HEK293 (cell line): ENCODE results near the gene ANXA2.

ENCODE experiments used
- CTCF ChIA-PET: fragments of 350-600 bp; formaldehyde crosslinking; extraction: SDS; loops from one replicate; lab custom pipeline; 2021; ENCODE audit warnings: antibody characterized with exemption; lab: Yijun Ruan, JAX
- POLR2A ChIA-PET: fragments of 300-600 bp; formaldehyde crosslinking; extraction: SDS; loops from one replicate; lab custom pipeline; 2020; ENCODE audit warnings: antibody characterized with exemption, inconsistent platforms; lab: Yijun Ruan, JAX
- H3K27ac ChIP-seq: fragments of 200-500 bp; sonication (Bioruptor generic); 2 replicates; pipeline ENCODE4 v1.5.1; 2014; ENCODE audit warnings: low read depth, low read length, control low read depth, inconsistent platforms; ENCODE audit errors: extremely low read depth
- H3K36me3 ChIP-seq, 2 experiments: fragments of 200-500 bp in 1 of 2; sonication (Bioruptor generic) in 1 of 2; 1 replicate in 1 of 2; 2 replicates in 1 of 2; pipeline ENCODE4 v1.5.1; 2014 to 2017; ENCODE audit warnings: inconsistent platforms in 2 of 2, low read length in 2 of 2; ENCODE audit not compliant: control insufficient read depth in 2 of 2, insufficient read depth in 1 of 2
- H3K4me1 ChIP-seq: fragments of 200-500 bp; sonication (Bioruptor generic); 2 replicates; pipeline ENCODE4 v1.5.1; 2014; ENCODE audit warnings: mild to moderate bottlenecking, low read length, inconsistent platforms; ENCODE audit not compliant: control insufficient read depth, insufficient read depth
- H3K4me3 ChIP-seq: 2 replicates; pipeline ENCODE4 v1.5.1; 2011; ENCODE audit warnings: low read depth, mild to moderate bottlenecking, control low read depth, low read length, moderate library complexity
- H3K9me3 ChIP-seq: fragments of 200-500 bp; sonication (Bioruptor generic); 2 replicates; pipeline ENCODE4 v1.5.1; 2014; ENCODE audit warnings: low read depth, low read length, inconsistent platforms; ENCODE audit not compliant: control insufficient read depth, insufficient read depth
- BCL6B ChIP-seq: fragments of 450-650 bp; formaldehyde crosslinking; IDR thresholded peaks from 2 replicates; pipeline ENCODE4 v1.5.1; 2017; ENCODE audit warnings: missing biosample characterization, missing genetic modification characterization
- GFI1B ChIP-seq: fragments of 450-650 bp; formaldehyde crosslinking; IDR thresholded peaks from 2 replicates; pipeline ENCODE4 v1.5.1; 2016; ENCODE audit warnings: missing biosample characterization, missing genetic modification characterization
- HOXC10 ChIP-seq: sonication (generic); formaldehyde crosslinking; IDR thresholded peaks from 2 replicates; pipeline ENCODE4 v1.8.1; 2023; ENCODE audit warnings: mild to moderate bottlenecking, missing genetic modification reagents
- KLF7 ChIP-seq: fragments of 450-650 bp; formaldehyde crosslinking; IDR thresholded peaks from 2 replicates; pipeline ENCODE4 v1.5.1; 2016; ENCODE audit warnings: missing biosample characterization, missing genetic modification characterization, borderline replicate concordance
- MYNN ChIP-seq: fragments of 450-650 bp; formaldehyde crosslinking; IDR thresholded peaks from 2 replicates; pipeline ENCODE4 v1.5.1; 2016; ENCODE audit warnings: missing biosample characterization, missing genetic modification characterization, borderline replicate concordance
- RBAK ChIP-seq: fragments of 450-650 bp; formaldehyde crosslinking; IDR thresholded peaks from 2 replicates; pipeline ENCODE4 v1.5.1; 2016; ENCODE audit warnings: missing biosample characterization, missing genetic modification characterization
- ZBTB20 ChIP-seq: fragments of 450-650 bp; formaldehyde crosslinking; IDR thresholded peaks from 2 replicates; pipeline ENCODE4 v1.5.1; 2016; ENCODE audit warnings: missing biosample characterization, missing genetic modification characterization
- ZEB2 ChIP-seq: fragments of 450-650 bp; formaldehyde crosslinking; IDR thresholded peaks from 2 replicates; pipeline ENCODE4 v1.5.1; 2016; ENCODE audit warnings: missing biosample characterization, missing genetic modification characterization
- ZNF138 ChIP-seq: fragments of 450-650 bp; formaldehyde crosslinking; IDR thresholded peaks from 2 replicates; pipeline ENCODE4 v1.5.1; 2016; ENCODE audit warnings: missing biosample characterization, missing genetic modification characterization, borderline replicate concordance
- ZNF140 ChIP-seq: fragments of 450-650 bp; formaldehyde crosslinking; IDR thresholded peaks from 2 replicates; pipeline ENCODE4 v1.5.1; 2016; ENCODE audit warnings: missing biosample characterization, missing genetic modification characterization
- ZNF146 ChIP-seq: fragments of 450-650 bp; formaldehyde crosslinking; IDR thresholded peaks from 2 replicates; pipeline ENCODE4 v1.5.1; 2016; ENCODE audit warnings: missing biosample characterization, missing genetic modification characterization
- ZNF184 ChIP-seq: fragments of 450-650 bp; IDR thresholded peaks from 2 replicates; pipeline ENCODE4 v1.5.1; 2018; ENCODE audit warnings: missing biosample characterization, mild to moderate bottlenecking, missing genetic modification characterization
- ZNF211 ChIP-seq: fragments of 450-650 bp; formaldehyde crosslinking; IDR thresholded peaks from 2 replicates; pipeline ENCODE4 v1.5.1; 2016; ENCODE audit warnings: low read depth, missing biosample characterization, missing genetic modification characterization
- ZNF214 ChIP-seq: fragments of 450-650 bp; formaldehyde crosslinking; IDR thresholded peaks from 2 replicates; pipeline ENCODE4 v1.5.1; 2017; ENCODE audit warnings: missing biosample characterization, mild to moderate bottlenecking, missing genetic modification characterization, borderline replicate concordance
- ZNF248 ChIP-seq: fragments of 450-650 bp; formaldehyde crosslinking; IDR thresholded peaks from 2 replicates; pipeline ENCODE4 v1.5.1; 2017; ENCODE audit warnings: missing biosample characterization, missing genetic modification characterization
- ZNF26 ChIP-seq: fragments of 450-650 bp; formaldehyde crosslinking; IDR thresholded peaks from 2 replicates; pipeline ENCODE4 v1.5.1; 2016; ENCODE audit warnings: missing biosample characterization, missing genetic modification characterization
- ZNF274 ChIP-seq, 2 experiments: fragments of 200-500 bp in 1 of 2; fragments of 450-650 bp in 1 of 2; sonication (Bioruptor generic) in 1 of 2; formaldehyde crosslinking in 1 of 2; IDR thresholded peaks; 2 replicates each; pipeline versions ENCODE4 v1.5.1 to v1.6.1; 2014 to 2016; ENCODE audit warnings: borderline replicate concordance in 1 of 2, inconsistent platforms in 1 of 2, low read length in 1 of 2, missing biosample characterization in 1 of 2, missing genetic modification characterization in 1 of 2
- ZNF530 ChIP-seq: fragments of 450-650 bp; formaldehyde crosslinking; IDR thresholded peaks from 2 replicates; pipeline ENCODE4 v1.5.1; 2016; ENCODE audit warnings: low read depth, missing biosample characterization, missing genetic modification characterization
- ZNF626 ChIP-seq: fragments of 450-650 bp; sonication (Bioruptor Pico); formaldehyde crosslinking; IDR thresholded peaks from 2 replicates; pipeline ENCODE4 v1.5.1; 2018; ENCODE audit warnings: missing biosample characterization, missing genetic modification characterization, inconsistent platforms
- ZNF747 ChIP-seq: fragments of 450-650 bp; formaldehyde crosslinking; IDR thresholded peaks from 2 replicates; pipeline ENCODE4 v1.5.1; 2016; ENCODE audit warnings: missing biosample characterization, missing genetic modification characterization
- ZNF777 ChIP-seq: fragments of 450-650 bp; formaldehyde crosslinking; IDR thresholded peaks from 2 replicates; pipeline ENCODE4 v1.5.1; 2017; ENCODE audit warnings: missing biosample characterization, missing genetic modification characterization, borderline replicate concordance
- ZNF830 ChIP-seq: fragments of 450-650 bp; IDR thresholded peaks from 2 replicates; pipeline ENCODE4 v1.5.0; 2018; ENCODE audit warnings: missing biosample characterization, missing genetic modification characterization, low read depth, mild to moderate bottlenecking, moderate library complexity
- ZNF837 ChIP-seq: fragments of 450-650 bp; formaldehyde crosslinking; IDR thresholded peaks from 2 replicates; pipeline ENCODE4 v1.5.1; 2016; ENCODE audit warnings: missing biosample characterization, missing genetic modification characterization
- ZSCAN16 ChIP-seq: fragments of 450-650 bp; formaldehyde crosslinking; IDR thresholded peaks from 2 replicates; pipeline ENCODE4 v1.5.1; 2016; ENCODE audit warnings: missing biosample characterization, missing genetic modification characterization

ANXA2 gene

GRCh38 chr15:60373327-60373726, 24.5 kb downstream of the ANXA2 start:
- Histone ChIP-seq H3K9me3 (no peaks in the 10 kb centered on the region), H3K4me3 (no peak overlapping the region), H3K4me1 (peaks cover 13% of the 10 kb centered on the region), H3K36me3 (peaks cover 0 to 50% of the 10 kb centered on the region in 2 experiments; a peak in 2 of 3 replicates), H3K27ac (no peak overlapping the region)
- POLR2A ChIA-PET: no interaction called here
- TF ChIP-seq ZNF830 (tag by site-specific recombination) (no peak), ZNF837 (tag by site-specific recombination) (no peak), HOXC10 (CRISPR knock-in tag) (no peak), ZNF248 (tag by site-specific recombination) (no peak), ZNF211 (no peak)
- CTCF ChIA-PET: interaction anchor here (0.5 kb wide), 1 partner anchor 15 kb away, joined by 5 read pairs; no protein-coding TSS in a partner anchor

- peaks cover 0 to 50% of the 10 kb centered on the region in 2 experiments; a peak in 2 of 3 replicates for H3K36me3 ChIP-seq
- H3K9me3 ChIP-seq: no peaks in the 10 kb centered on the region
- H3K4me3 ChIP-seq: no peak overlapping the region
- no peak overlapping the region for H3K27ac ChIP-seq
- POLR2A ChIA-PET: no interaction called here
- no peak for TF ChIP-seq GFI1B (tag by site-specific recombination)
- TF ChIP-seq ZNF777: no peak
- no peak for TF ChIP-seq ZNF140
- no peak for TF ChIP-seq ZNF626 (tag by site-specific recombination)
- no peak for TF ChIP-seq ZEB2 (tag by site-specific recombination)
- TF ChIP-seq BCL6B (tag by site-specific recombination): no peak
- TF ChIP-seq ZNF26 (tag by site-specific recombination): no peak
- no peak for TF ChIP-seq ZNF274 (IDR thresholded peaks at IDR 0.05; ENCODE audit: low read length)
- no peak for TF ChIP-seq ZNF274 (tag by site-specific recombination; IDR thresholded peaks at IDR 0.05; ENCODE audit: borderline replicate concordance)
- no peak for TF ChIP-seq MYNN (tag by site-specific recombination)
- TF ChIP-seq ZNF837 (tag by site-specific recombination): no peak
- no peak for TF ChIP-seq ZNF747 (tag by site-specific recombination)
- TF ChIP-seq ZNF138 (tag by site-specific recombination): no peak
- TF ChIP-seq ZBTB20 (tag by site-specific recombination): no peak
- TF ChIP-seq KLF7 (tag by site-specific recombination): no peak
- TF ChIP-seq ZNF530 (tag by site-specific recombination): no peak
- no peak for TF ChIP-seq ZNF146
- no peak for TF ChIP-seq ZNF184 (tag by site-specific recombination)
- TF ChIP-seq ZSCAN16 (tag by site-specific recombination): no peak
- TF ChIP-seq ZNF214 (tag by site-specific recombination): no peak
- TF ChIP-seq RBAK: no peak
- H3K4me1 ChIP-seq: peaks cover 13% of the 10 kb centered on the region
- CTCF ChIA-PET: no interaction called here
These were observed 25.0 kb downstream of the ANXA2 start for GRCh38 chr15:60372756-60373155.
